Erythroblast (primary cell): ENCODE measurements around the gene PARD6G.

Experiments used
- DNase-seq, 2 experiments: peaks; one replicate each; lab custom pipeline; 2025; lab: John Stamatoyannopoulos, UW
- GATA1 ChIP-seq: IDR thresholded peaks from 2 replicates; pipeline ENCODE4 v1.6.1; 2011; ENCODE audit warnings: low read depth, mild to moderate bottlenecking, control low read depth, low read length, moderate library complexity
- POLR2A ChIP-seq: IDR thresholded peaks from 2 replicates; pipeline ENCODE4 v1.6.1; 2011; ENCODE audit warnings: mild to moderate bottlenecking, low read length

Gene PARD6G

GRCh38 chr18:80183273-80184050, 63.9 kb downstream of the PARD6G start:
- no peak for DNase-seq
- TF ChIP-seq GATA1, result no peak
- no peak for TF ChIP-seq POLR2A

GRCh38 chr18:80182855-80183254, 64.5 kb downstream of the PARD6G start:
- no peak for DNase-seq
- TF ChIP-seq GATA1, result no peak
- no peak for TF ChIP-seq POLR2A

- DNase-seq, result no peak
- TF ChIP-seq POLR2A (no peak), GATA1 (no peak)
Measured at GRCh38 chr18:80181642-80182461, 65.5 kb downstream of the PARD6G start.

GRCh38 chr18:80180778-80181564, 66.3 kb downstream of the PARD6G start:
- no peak for DNase-seq
- TF ChIP-seq GATA1, result no peak
- TF ChIP-seq POLR2A, result no peak

GRCh38 chr18:80179857-80180558, 67.3 kb downstream of the PARD6G start:
- TF ChIP-seq GATA1 (no peak), POLR2A (no peak)
- no peak for DNase-seq

GRCh38 chr18:80178935-80179818, 68.1 kb downstream of the PARD6G start:
- no peak for TF ChIP-seq POLR2A
- no peak for TF ChIP-seq GATA1
- no peak for DNase-seq

GRCh38 chr18:80177128-80177527, 70.2 kb downstream of the PARD6G start:
- TF ChIP-seq POLR2A (no peak), GATA1 (no peak)
- DNase-seq, result peak in 1 of 2 experiments; percentile 34

- DNase-seq, result no peak
- TF ChIP-seq POLR2A (no peak), GATA1 (no peak)
Measured at GRCh38 chr18:80176334-80177073, 70.8 kb downstream of the PARD6G start.

GRCh38 chr18:80175451-80176204, 71.7 kb downstream of the PARD6G start:
- no peak for TF ChIP-seq POLR2A
- no peak for TF ChIP-seq GATA1
- no peak for DNase-seq

GRCh38 chr18:80173060-80173459, 74.3 kb downstream of the PARD6G start:
- TF ChIP-seq GATA1 (no peak), POLR2A (no peak)
- DNase-seq, result no peak

GRCh38 chr18:80172056-80172455, 75.3 kb downstream of the PARD6G start:
- no peak for DNase-seq
- TF ChIP-seq POLR2A (no peak), GATA1 (no peak)
